NCI-H446 (cell line): ENCODE measurements around the gene ACBD6.

Experiments
- DNase-seq, 2 experiments: peaks; one replicate each; lab custom pipeline; 2025; lab: John Stamatoyannopoulos, UW

Gene ACBD6

DNA sequence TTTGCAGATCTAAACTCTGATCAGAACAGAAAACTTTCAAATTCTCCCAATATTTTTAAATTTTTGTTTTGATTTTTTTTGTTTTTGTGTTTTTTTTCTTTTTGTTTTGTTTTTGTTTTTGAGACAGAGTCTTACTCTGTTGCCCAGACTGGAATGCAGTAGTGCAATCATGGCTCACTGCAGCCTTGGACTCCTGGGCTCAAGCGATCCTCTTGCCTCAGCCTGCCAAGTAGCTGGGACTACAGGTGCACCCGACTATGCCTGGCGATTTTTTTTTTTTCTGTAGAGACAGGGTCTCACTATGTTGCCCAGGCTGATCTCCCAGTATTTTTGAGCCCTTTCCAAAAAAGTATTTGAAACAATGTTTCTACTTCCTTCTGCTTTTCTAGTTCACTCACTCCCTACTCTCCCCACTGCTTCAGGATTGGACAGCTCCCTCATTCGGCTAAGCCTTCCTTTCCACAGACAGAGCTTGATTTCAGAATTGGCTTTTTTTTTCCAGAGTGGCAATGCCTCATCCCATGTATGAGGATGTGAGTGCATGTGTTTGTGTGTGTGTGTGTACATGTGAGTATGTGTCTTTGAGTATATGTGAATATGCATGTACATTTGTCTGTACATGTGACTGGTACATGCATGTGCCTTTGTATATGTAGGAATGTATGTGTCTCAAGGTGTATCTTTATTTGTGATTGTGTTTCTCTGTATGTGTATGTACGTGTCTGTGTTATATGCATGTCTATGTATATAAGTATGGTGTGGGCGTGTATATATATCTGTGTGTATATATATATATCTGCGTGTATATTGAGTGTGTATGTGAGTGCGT lies 260.4 kb downstream of the ACBD6 start:
- no peak for DNase-seq

DNA sequence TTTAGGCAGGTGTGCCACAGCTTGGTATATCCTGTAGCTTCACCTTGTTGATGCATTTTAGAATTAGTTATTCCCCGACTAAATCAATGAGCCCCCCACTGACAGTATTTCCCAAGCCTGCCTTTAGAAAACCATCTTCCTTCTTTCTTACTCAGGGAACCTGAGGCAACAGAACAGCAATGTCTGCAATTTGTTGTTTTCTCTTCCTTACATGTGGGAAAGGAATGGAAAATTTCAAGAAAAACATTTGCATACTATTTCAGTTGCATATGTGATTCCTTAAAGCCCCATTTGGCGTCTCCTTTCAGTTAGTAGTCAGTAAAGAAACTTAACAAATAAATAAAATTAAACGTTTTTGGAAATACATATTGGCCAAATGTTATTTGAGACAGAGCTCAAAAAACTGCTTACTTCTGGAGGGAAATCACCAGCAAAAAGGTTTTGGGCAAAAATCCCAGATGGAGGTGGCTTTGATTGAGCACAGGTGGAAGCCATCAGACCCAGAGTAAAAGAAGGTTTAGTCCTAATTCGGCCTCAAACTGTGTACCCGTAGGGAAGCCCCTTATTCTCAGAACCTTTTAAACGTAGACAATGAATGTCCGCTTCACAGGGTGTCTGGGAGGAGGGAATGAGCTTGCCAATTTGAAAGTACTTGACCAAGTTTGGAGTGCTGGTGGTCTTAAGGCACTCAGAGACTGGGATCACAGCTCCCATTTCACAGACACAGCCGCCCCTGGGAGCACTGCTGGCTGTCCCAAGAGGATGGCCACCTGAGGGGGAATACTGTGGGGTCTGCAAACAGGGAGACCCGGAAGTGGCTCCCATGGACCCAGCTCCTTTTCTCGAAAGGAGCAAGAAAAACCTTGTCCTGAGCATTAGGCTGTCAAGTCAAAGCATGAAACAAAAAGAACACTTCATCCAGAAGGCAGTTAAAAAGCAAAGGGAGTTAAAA lies 263.0 kb downstream of the ACBD6 start:
- DNase-seq, result no peak

DNA sequence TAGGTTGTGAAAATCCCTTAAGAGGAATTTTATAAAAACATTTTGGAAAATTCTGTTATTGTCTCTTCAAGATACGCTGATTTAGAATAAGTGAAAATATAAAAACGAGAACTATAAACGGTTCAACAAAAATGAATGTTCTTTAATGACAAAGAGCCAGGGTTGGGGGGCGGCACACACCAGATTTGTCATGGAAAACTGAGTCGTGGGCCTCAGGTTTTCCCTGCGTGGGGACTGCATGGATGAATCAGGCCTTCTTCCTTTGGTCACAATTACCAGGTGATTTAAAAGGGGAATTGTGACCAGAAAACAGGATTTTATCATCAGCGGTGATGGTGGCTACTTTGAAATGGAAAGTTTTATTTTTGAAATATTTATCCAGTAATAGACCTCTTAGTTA lies 263.7 kb downstream of the ACBD6 start:
- no peak for DNase-seq
